ENCODE data around the gene SART3. TPM values are rescaled to one million over a fixed set of nuclear protein-coding genes. Genes with fewer than 3 reads are reported as not detected.

Gene SART3
- total and polyA plus RNA-seq, 2 of the 8 experiments (the other 6 are each of a cell fraction or from before 2014, with no cell fraction given) = 16.0 to 103 TPM

DNA sequence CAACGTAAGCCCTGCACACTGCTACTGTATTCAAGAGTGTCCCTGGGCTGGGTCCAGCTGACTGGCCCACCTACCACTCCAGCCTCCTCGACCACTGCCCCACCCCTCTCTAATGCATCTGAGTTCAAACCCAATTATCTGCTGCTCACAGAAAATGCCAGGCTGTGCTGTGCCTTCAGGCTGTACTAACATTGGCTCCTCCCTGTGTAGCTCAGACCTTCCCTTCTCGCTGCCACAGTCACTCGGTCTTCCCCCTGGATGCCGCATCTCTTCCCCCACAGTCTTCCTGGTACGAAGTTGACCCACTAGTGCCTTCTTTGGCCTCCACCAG, 33.8 kb downstream of the SART3 start:
- no peak for TF ChIP-seq GABPA (IDR thresholded peaks at IDR 0.05; ENCODE audit: borderline replicate concordance, insufficient read depth, low read length)
- no peak for TF ChIP-seq JUN (IDR thresholded peaks at IDR 0.05; ENCODE audit: low read depth, low read length)
- TF ChIP-seq RXRA (IDR thresholded peaks at IDR 0.05; ENCODE audit: insufficient read depth, low read depth, low read length) = no peak
- no peak for TF ChIP-seq SP1 (IDR thresholded peaks at IDR 0.05; ENCODE audit: low read depth, low read length)
- TF ChIP-seq TAF1 (IDR thresholded peaks at IDR 0.05; ENCODE audit: low read depth, low read length) = no peak
- TF ChIP-seq SP4 (IDR thresholded peaks at IDR 0.05; ENCODE audit: low read length) = no peak
- no peak for TF ChIP-seq BCL11A (IDR thresholded peaks at IDR 0.05; ENCODE audit: low read depth in 2 of 2, low read length in 2 of 2)
- TF ChIP-seq RFX5 (IDR thresholded peaks at IDR 0.05; ENCODE audit: borderline replicate concordance, low read depth, low read length) = no peak
- TF ChIP-seq, protein P1, sequence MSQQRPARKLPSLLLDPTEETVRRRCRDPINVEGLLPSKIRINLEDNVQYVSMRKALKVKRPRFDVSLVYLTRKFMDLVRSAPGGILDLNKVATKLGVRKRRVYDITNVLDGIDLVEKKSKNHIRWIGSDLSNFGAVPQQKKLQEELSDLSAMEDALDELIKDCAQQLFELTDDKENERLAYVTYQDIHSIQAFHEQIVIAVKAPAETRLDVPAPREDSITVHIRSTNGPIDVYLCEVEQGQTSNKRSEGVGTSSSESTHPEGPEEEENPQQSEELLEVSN (IDR thresholded peaks at IDR 0.05) = no peak
- no peak for TF ChIP-seq HDAC2 (IDR thresholded peaks at IDR 0.05; ENCODE audit: borderline replicate concordance in 1 of 2, low read depth in 2 of 2, low read length in 2 of 2)
- no peak for TF ChIP-seq EGR1 (IDR thresholded peaks at IDR 0.05; ENCODE audit: borderline replicate concordance, low read depth, low read length)
- H3K4ac ChIP-seq (replicated peaks; ENCODE audit: insufficient read length, low read depth, low read length) = no peak overlapping the region
- no peak overlapping the region for H2BK120ac ChIP-seq (replicated peaks; ENCODE audit: low read depth, low read length)
- POLR2A ChIA-PET (ENCODE audit: partially characterized antibody) = interaction anchor here (1.0 kb wide), 1 partner anchor 11 kb away, joined by 3 read pairs; no protein-coding TSS in a partner anchor
- DNase-seq (ENCODE audit: low read depth in 1 of 2, low spot score in 2 of 2) (no peak), FAIRE-seq (no peak)
- no peak overlapping the region for H3K9ac ChIP-seq (replicated peaks in 1 of 4; ENCODE audit: extremely low read depth in 1 of 4, low read depth in 3 of 4, low read length in 3 of 4)
- H3K4me1 ChIP-seq (replicated peaks in 1 of 4; ENCODE audit: control insufficient read depth in 3 of 4, insufficient read depth in 4 of 4, low read length in 3 of 4) = no peaks in the 10 kb centered on the region
- H3K27ac ChIP-seq (ENCODE audit: low read depth, low read length) = no peak overlapping the region
- H3K23ac ChIP-seq (ENCODE audit: insufficient read length) = no peak overlapping the region
- H2AFZ ChIP-seq (ENCODE audit: low read length) = no peak overlapping the region
- no peak overlapping the region for H3K4me2 ChIP-seq (ENCODE audit: insufficient read depth in 1 of 2, low read depth in 2 of 2, low read length in 2 of 2)
- no peak overlapping the region for H3K18ac ChIP-seq (ENCODE audit: extremely low read depth, low read length)
- H3K14ac ChIP-seq (ENCODE audit: insufficient read length) = no peak overlapping the region
- no peak overlapping the region for H2BK15ac ChIP-seq (ENCODE audit: low read length)
- H4K8ac ChIP-seq (ENCODE audit: extremely low read depth, insufficient read depth, low read length) = no peak overlapping the region
- H3K23me2 ChIP-seq (ENCODE audit: low read depth, low read length) = no peaks in the 10 kb centered on the region
- no peak overlapping the region for H3K56ac ChIP-seq (replicated peaks; ENCODE audit: insufficient read length, low read depth, low read length)
- H3K79me1 ChIP-seq (ENCODE audit: low read depth, low read length) = peaks cover 3% of the 10 kb centered on the region
- H2AK5ac ChIP-seq (ENCODE audit: low read depth, low read length) = no peak overlapping the region
- no peak overlapping the region for H3K4me3 ChIP-seq (ENCODE audit: extremely low read depth in 1 of 4, insufficient read depth in 2 of 4, low read depth in 3 of 4, low read length in 4 of 4)
- H3K79me2 ChIP-seq (ENCODE audit: control insufficient read depth in 1 of 2, insufficient read depth in 2 of 2, low read length in 2 of 2) = no peaks in the 10 kb centered on the region; a peak in 1 of 4 replicates
- no peaks in the 10 kb centered on the region for H3K27me3 ChIP-seq (replicated peaks in 1 of 4; ENCODE audit: control insufficient read depth in 3 of 4, extremely low read depth in 1 of 4, insufficient read depth in 3 of 4, low read length in 3 of 4)
- no peak overlapping the region for H2BK12ac ChIP-seq (ENCODE audit: low read depth, low read length)
- no peaks in the 10 kb centered on the region for H3K9me3 ChIP-seq (ENCODE audit: insufficient read depth in 2 of 2, low read depth in 1 of 2, low read length in 1 of 2)
- no peak overlapping the region for H4K5ac ChIP-seq (ENCODE audit: insufficient read length, low read depth, low read length)
- H2BK20ac ChIP-seq (ENCODE audit: low read length) = no peak overlapping the region
- CTCF ChIA-PET (ENCODE audit: partially characterized antibody) = interaction anchor here (0.7 to 3.3 kb wide), 3 partner anchors 8 to 466 kb away, joined by 3 to 17 read pairs (median 4); no protein-coding TSS in a partner anchor
- 88% methylated on average over 6 of the region's 6 CpGs; no CpG with 5 or more reads in 1 of the 2 experiments for WGBS, 2 experiments (ENCODE audit: extremely low coverage in 1 of 2, insufficient coverage in 1 of 2, insufficient read length in 1 of 2, insufficient replicate concordance in 2 of 2, low coverage in 1 of 2, low lambda C conversion rate in 2 of 2, missing lambda C conversion rate in 1 of 2)
- H2BK5ac ChIP-seq (ENCODE audit: low read depth, low read length) = no peak overlapping the region
- peaks cover 6 to 21% of the 10 kb centered on the region in 2 experiments for H4K20me1 ChIP-seq (replicated peaks in 1 of 2; ENCODE audit: control insufficient read depth in 1 of 2, insufficient read depth in 2 of 2, low read length in 2 of 2)
- peaks cover 62 to 97% (median 84%) of the 10 kb centered on the region in 4 experiments for H3K36me3 ChIP-seq (ENCODE audit: control insufficient read depth in 2 of 4, insufficient read depth in 4 of 4, low read length in 3 of 4)
- H4K91ac ChIP-seq (replicated peaks; ENCODE audit: insufficient read length, low read length) = no peak overlapping the region

Measured in H1 (cell line).